ENCODE measurements around the gene SLC16A2.
"Not testable (repeated sequence)": the region's sequence is repeated elsewhere in the genome, so short reads cannot be mapped to it uniquely, and the experiment has no call there.

SLC16A2 gene

GRCh38 chrX:74426071-74426470 lies 4.8 kb downstream of the SLC16A2 start:
- H3K27me3 Mint-ChIP-seq, result peaks cover 9% of the 10 kb centered on the region
- DNase-seq (no peak), ATAC-seq (no peak)
- no peak overlapping the region for H3K4me3 Mint-ChIP-seq
- no peak overlapping the region for H3K27ac Mint-ChIP-seq
- peaks cover 10% of the 10 kb centered on the region for H3K4me1 Mint-ChIP-seq
- H3K9me3 Mint-ChIP-seq, result no peaks in the 10 kb centered on the region

GRCh38 chrX:74426615-74427014 lies 5.3 kb downstream of the SLC16A2 start:
- no peak overlapping the region for H3K27ac Mint-ChIP-seq
- DNase-seq (no peak), ATAC-seq (no peak)
- no peaks in the 10 kb centered on the region for H3K9me3 Mint-ChIP-seq
- no peak overlapping the region for H3K4me3 Mint-ChIP-seq
- peaks cover 9% of the 10 kb centered on the region for H3K27me3 Mint-ChIP-seq
- H3K4me1 Mint-ChIP-seq, result peaks cover 6% of the 10 kb centered on the region

- no peak overlapping the region for H3K4me3 Mint-ChIP-seq
- ATAC-seq, result no peak
- H3K9me3 Mint-ChIP-seq, result no peaks in the 10 kb centered on the region
- no peak for DNase-seq
- H3K27ac Mint-ChIP-seq, result no peak overlapping the region
- H3K27me3 Mint-ChIP-seq, result no peaks in the 10 kb centered on the region
- H3K4me1 Mint-ChIP-seq, result no peaks in the 10 kb centered on the region
Measured at GRCh38 chrX:74431797-74432196, 10.5 kb downstream of the SLC16A2 start.

GRCh38 chrX:74434336-74434735 lies 13.0 kb downstream of the SLC16A2 start:
- H3K27ac Mint-ChIP-seq, result peak overlapping the region in 1 of 2 donors; percentile 20
- no peaks in the 10 kb centered on the region for H3K4me1 Mint-ChIP-seq
- DNase-seq (no peak), ATAC-seq (no peak)
- H3K9me3 Mint-ChIP-seq, result no peaks in the 10 kb centered on the region
- H3K27me3 Mint-ChIP-seq, result no peaks in the 10 kb centered on the region
- H3K4me3 Mint-ChIP-seq, result no peak overlapping the region

- ATAC-seq, result no peak
- Mint-ChIP-seq H3K4me1 (no peaks in the 10 kb centered on the region), H3K27me3 (no peaks in the 10 kb centered on the region), H3K4me3 (no peak overlapping the region), H3K9me3 (no peaks in the 10 kb centered on the region), H3K27ac (no peak overlapping the region)
- no peak for DNase-seq
Measured at GRCh38 chrX:74437530-74437929, 16.2 kb downstream of the SLC16A2 start.

- H3K4me3 Mint-ChIP-seq, result no peak overlapping the region
- ATAC-seq, result no peak
Measured at GRCh38 chrX:74438764-74439163, 17.5 kb downstream of the SLC16A2 start.

GRCh38 chrX:74445099-74445498 lies 23.8 kb downstream of the SLC16A2 start:
- no peak for DNase-seq
- no peaks in the 10 kb centered on the region for H3K27me3 Mint-ChIP-seq
- peaks cover 5% of the 10 kb centered on the region for H3K4me1 Mint-ChIP-seq
- H3K9me3 Mint-ChIP-seq, result no peaks in the 10 kb centered on the region
- no peak overlapping the region for H3K27ac Mint-ChIP-seq
- H3K4me3 Mint-ChIP-seq, result no peak overlapping the region
- ATAC-seq, result no peak

More at GRCh38 chrX:74438764-74439163, 17.5 kb downstream of the SLC16A2 start:
- H3K4me1 Mint-ChIP-seq, result no peaks in the 10 kb centered on the region
- DNase-seq, result no peak
- no peaks in the 10 kb centered on the region for H3K27me3 Mint-ChIP-seq
- H3K27ac Mint-ChIP-seq, result no peak overlapping the region
- H3K9me3 Mint-ChIP-seq, result no peaks in the 10 kb centered on the region

GRCh38 chrX:74446876-74447275 lies 25.6 kb downstream of the SLC16A2 start:
- H3K27ac Mint-ChIP-seq, result no peak overlapping the region

GRCh38 chrX:74448669-74449068 lies 27.4 kb downstream of the SLC16A2 start:
- Mint-ChIP-seq H3K27me3 (no peaks in the 10 kb centered on the region), H3K27ac (peak overlapping the region in 1 of 2 donors; percentile 62), H3K4me3 (no peak overlapping the region), H3K4me1 (peaks cover 16% of the 10 kb centered on the region), H3K9me3 (no peaks in the 10 kb centered on the region)
- ATAC-seq (no peak), DNase-seq (no peak)

More at GRCh38 chrX:74446876-74447275, 25.6 kb downstream of the SLC16A2 start:
- Mint-ChIP-seq H3K4me3 (no peak overlapping the region), H3K4me1 (peaks cover 16% of the 10 kb centered on the region), H3K27me3 (no peaks in the 10 kb centered on the region), H3K9me3 (no peaks in the 10 kb centered on the region)
- DNase-seq (no peak), ATAC-seq (no peak)

GRCh38 chrX:74449322-74449936 lies 28.1 kb downstream of the SLC16A2 start:
- no peak overlapping the region for H3K4me3 Mint-ChIP-seq
- DNase-seq (no peak), ATAC-seq (no peak)
- no peaks in the 10 kb centered on the region for H3K27me3 Mint-ChIP-seq
- peaks cover 16% of the 10 kb centered on the region for H3K4me1 Mint-ChIP-seq
- no peak overlapping the region for H3K27ac Mint-ChIP-seq
- no peaks in the 10 kb centered on the region for H3K9me3 Mint-ChIP-seq

- H3K4me3 Mint-ChIP-seq, result no peak overlapping the region
- peaks cover 16% of the 10 kb centered on the region for H3K4me1 Mint-ChIP-seq
- DNase-seq (no peak), ATAC-seq (no peak)
- H3K27ac Mint-ChIP-seq, result no peak overlapping the region
- no peaks in the 10 kb centered on the region for H3K9me3 Mint-ChIP-seq
- H3K27me3 Mint-ChIP-seq, result no peaks in the 10 kb centered on the region
Measured at GRCh38 chrX:74449937-74450330, 28.6 kb downstream of the SLC16A2 start.

- Mint-ChIP-seq H3K4me1 (peaks cover 16% of the 10 kb centered on the region), H3K9me3 (no peaks in the 10 kb centered on the region)
- peak; percentile 95 for ATAC-seq
Measured at GRCh38 chrX:74450803-74451449, 29.6 kb downstream of the SLC16A2 start.

GRCh38 chrX:74451450-74452198 lies 30.3 kb downstream of the SLC16A2 start:
- ATAC-seq (peak; percentile 19), DNase-seq (no peak)
- Mint-ChIP-seq H3K9me3 (no peaks in the 10 kb centered on the region), H3K4me3 (no peak overlapping the region), H3K27ac (no peak overlapping the region), H3K27me3 (no peaks in the 10 kb centered on the region), H3K4me1 (peaks cover 16% of the 10 kb centered on the region)

More at GRCh38 chrX:74450803-74451449, 29.6 kb downstream of the SLC16A2 start:
- Mint-ChIP-seq H3K27ac (no peak overlapping the region), H3K27me3 (no peaks in the 10 kb centered on the region), H3K4me3 (no peak overlapping the region)
- peak in 1 of 2 donors; percentile 21 for DNase-seq

- Mint-ChIP-seq H3K9me3 (no peaks in the 10 kb centered on the region), H3K4me1 (peaks cover 16% of the 10 kb centered on the region), H3K27ac (no peak overlapping the region), H3K4me3 (no peak overlapping the region), H3K27me3 (no peaks in the 10 kb centered on the region)
- ATAC-seq (no peak), DNase-seq (no peak)
Measured at GRCh38 chrX:74452199-74452481, 30.8 kb downstream of the SLC16A2 start.

- Mint-ChIP-seq H3K4me3 (no peak overlapping the region), H3K27me3 (no peaks in the 10 kb centered on the region), H3K27ac (no peak overlapping the region), H3K9me3 (no peaks in the 10 kb centered on the region), H3K4me1 (peaks cover 16% of the 10 kb centered on the region)
- ATAC-seq, result no peak
- no peak for DNase-seq
Measured at GRCh38 chrX:74453178-74453577, 31.9 kb downstream of the SLC16A2 start.

- not testable (repeated sequence) for H3K27ac Mint-ChIP-seq, H3K27me3 Mint-ChIP-seq, ATAC-seq, DNase-seq, H3K9me3 Mint-ChIP-seq, H3K4me3 Mint-ChIP-seq
- H3K4me1 Mint-ChIP-seq, result peaks cover 16% of the 10 kb centered on the region
Measured at GRCh38 chrX:74454233-74454632, 32.9 kb downstream of the SLC16A2 start.
